ENCODE data around the gene GRID1.

DNA sequence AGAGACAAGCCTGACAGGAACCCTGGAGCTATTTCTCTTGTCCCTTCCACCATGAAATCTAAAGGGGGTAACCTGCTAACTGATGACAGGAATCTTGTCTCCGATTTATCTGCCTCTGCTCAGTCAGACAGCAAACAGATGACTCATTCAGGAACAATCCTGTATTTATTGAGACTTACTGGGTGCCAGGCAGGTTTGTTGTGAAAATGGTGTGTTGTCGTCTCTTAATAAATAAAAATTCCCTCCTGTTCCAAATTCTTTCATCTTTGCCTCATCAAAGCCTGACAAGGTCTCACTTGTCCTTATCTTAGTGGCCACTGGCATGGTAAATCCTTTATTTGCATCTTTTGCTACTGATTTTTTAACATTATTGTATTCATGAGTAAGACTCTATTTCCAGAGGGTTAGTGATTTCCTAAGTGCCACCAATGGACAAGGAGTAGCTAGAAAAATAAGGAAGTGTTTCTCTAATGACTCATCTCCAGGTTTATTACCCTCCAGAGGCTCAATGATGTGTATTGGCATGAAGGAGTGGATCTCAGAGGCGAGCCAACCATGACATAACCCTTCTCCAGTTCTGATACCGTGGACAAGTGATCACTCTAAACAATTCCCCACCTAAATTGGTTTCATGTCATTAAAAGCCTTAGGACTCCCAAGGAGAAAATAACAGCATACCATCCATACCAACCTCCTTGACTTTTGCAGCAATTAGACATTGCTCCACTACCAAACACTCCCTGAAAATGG lies 724.0 kb downstream of the GRID1 start:
- TF ChIP-seq, protein P1, sequence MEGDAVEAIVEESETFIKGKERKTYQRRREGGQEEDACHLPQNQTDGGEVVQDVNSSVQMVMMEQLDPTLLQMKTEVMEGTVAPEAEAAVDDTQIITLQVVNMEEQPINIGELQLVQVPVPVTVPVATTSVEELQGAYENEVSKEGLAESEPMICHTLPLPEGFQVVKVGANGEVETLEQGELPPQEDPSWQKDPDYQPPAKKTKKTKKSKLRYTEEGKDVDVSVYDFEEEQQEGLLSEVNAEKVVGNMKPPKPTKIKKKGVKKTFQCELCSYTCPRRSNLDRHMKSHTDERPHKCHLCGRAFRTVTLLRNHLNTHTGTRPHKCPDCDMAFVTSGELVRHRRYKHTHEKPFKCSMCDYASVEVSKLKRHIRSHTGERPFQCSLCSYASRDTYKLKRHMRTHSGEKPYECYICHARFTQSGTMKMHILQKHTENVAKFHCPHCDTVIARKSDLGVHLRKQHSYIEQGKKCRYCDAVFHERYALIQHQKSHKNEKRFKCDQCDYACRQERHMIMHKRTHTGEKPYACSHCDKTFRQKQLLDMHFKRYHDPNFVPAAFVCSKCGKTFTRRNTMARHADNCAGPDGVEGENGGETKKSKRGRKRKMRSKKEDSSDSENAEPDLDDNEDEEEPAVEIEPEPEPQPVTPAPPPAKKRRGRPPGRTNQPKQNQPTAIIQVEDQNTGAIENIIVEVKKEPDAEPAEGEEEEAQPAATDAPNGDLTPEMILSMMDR (IDR thresholded peaks at IDR 0.05): no peak
- no peak for TF ChIP-seq POLR2A (IDR thresholded peaks at IDR 0.05)
